Astrocyte of the spinal cord (primary cell): Measurements from ENCODE around the gene EML5.

Experiments
- DNase-seq: peaks from one replicate; pipeline ENCODE4 v3.0.0; 2011; ENCODE audit warnings: low read depth, low spot score
- H3K4me3 ChIP-seq: 2 replicates; pipeline ENCODE4 v1.5.1; 2011; ENCODE audit warnings: low read depth, mild to moderate bottlenecking, low read length, moderate library complexity
- CTCF ChIP-seq: IDR thresholded peaks from 2 replicates; pipeline ENCODE4 v1.5.1; 2012; ENCODE audit warnings: low read depth, mild to moderate bottlenecking, low read length, inconsistent platforms
- in situ Hi-C: cut with HindIII; loops from 2 replicates; pipeline ENCODE4 v1.10.0; 2017; ENCODE audit warnings: low sequenced_read_pairs

EML5 gene

GRCh38 chr14:88588081-88588480 lies 204.7 kb downstream of the EML5 start:
- in situ Hi-C loops = no loop called here
- TF ChIP-seq CTCF = no peak
- no peak for DNase-seq
- H3K4me3 ChIP-seq = no peak overlapping the region

- TF ChIP-seq CTCF = no peak
- DNase-seq = no peak
- in situ Hi-C loops = no loop called here
- no peak overlapping the region for H3K4me3 ChIP-seq
These were observed 208.3 kb downstream of the EML5 start for GRCh38 chr14:88584451-88584850.

GRCh38 chr14:88576222-88576621 lies 216.5 kb downstream of the EML5 start:
- no peak for DNase-seq
- in situ Hi-C loops = no loop called here
- H3K4me3 ChIP-seq = no peak overlapping the region
- no peak for TF ChIP-seq CTCF

- no peak for DNase-seq
- TF ChIP-seq CTCF = no peak
- no peak overlapping the region for H3K4me3 ChIP-seq
- in situ Hi-C loops = no loop called here
These were observed 220.6 kb downstream of the EML5 start for GRCh38 chr14:88572117-88572516.

GRCh38 chr14:88568196-88568595 lies 224.6 kb downstream of the EML5 start:
- no peak for TF ChIP-seq CTCF
- H3K4me3 ChIP-seq = no peak overlapping the region
- in situ Hi-C loops = no loop called here
- DNase-seq = no peak

GRCh38 chr14:88565427-88565826 lies 227.3 kb downstream of the EML5 start:
- no peak for DNase-seq
- no peak for TF ChIP-seq CTCF
- no peak overlapping the region for H3K4me3 ChIP-seq
- in situ Hi-C loops = no loop called here

- TF ChIP-seq CTCF = no peak
- DNase-seq = no peak
- in situ Hi-C loops = no loop called here
- H3K4me3 ChIP-seq = peak overlapping the region; percentile 74
These were observed 228.9 kb downstream of the EML5 start for GRCh38 chr14:88563845-88564244.
